ENCODE measurements around the gene OGFOD3.
"Not testable (repeated sequence)": the region's sequence is repeated elsewhere in the genome, so short reads cannot be mapped to it uniquely, and the experiment has no call there.

The OGFOD3 gene

DNA sequence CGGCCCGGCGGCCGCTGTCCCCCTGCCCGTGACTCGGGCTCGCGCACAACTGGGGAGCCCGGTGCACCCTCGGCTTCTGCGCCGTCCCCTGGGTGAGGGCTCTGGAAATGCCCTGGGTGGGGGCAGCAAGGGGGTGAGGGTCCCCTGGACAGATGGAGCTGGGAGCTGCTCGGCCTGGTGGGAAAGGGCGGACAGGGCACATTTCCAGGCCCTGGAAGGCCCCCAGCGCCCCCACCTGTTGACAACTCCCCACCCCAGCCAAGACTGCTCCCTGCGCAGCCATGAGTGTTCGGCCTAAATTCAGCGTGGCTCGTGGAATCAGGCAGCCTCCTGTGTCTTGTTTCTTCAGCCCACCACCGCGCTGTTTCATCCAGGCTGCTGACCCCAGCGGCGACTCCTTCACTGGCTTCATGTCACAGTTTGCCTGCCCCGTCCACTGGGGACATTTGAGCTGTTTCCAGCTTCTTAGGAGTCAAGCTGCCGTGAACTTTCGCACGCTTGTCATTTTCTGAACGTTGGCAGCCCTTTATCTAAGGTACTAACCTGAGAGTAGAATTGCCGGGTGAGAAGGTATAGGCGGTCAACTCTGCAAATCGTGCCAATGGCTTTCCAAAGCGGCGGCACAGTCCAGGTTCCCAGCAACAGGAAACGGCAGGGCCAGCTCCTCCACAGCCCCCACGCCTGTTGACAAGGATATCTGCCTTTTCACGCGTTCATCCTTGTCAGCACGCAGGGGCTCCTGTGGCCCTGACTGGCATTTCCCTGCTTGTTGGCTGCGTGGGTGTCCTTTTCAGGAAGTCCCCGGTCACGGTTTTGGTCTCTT is 45.9 kb downstream of the OGFOD3 start:
- no peak for DNase-seq

DNA sequence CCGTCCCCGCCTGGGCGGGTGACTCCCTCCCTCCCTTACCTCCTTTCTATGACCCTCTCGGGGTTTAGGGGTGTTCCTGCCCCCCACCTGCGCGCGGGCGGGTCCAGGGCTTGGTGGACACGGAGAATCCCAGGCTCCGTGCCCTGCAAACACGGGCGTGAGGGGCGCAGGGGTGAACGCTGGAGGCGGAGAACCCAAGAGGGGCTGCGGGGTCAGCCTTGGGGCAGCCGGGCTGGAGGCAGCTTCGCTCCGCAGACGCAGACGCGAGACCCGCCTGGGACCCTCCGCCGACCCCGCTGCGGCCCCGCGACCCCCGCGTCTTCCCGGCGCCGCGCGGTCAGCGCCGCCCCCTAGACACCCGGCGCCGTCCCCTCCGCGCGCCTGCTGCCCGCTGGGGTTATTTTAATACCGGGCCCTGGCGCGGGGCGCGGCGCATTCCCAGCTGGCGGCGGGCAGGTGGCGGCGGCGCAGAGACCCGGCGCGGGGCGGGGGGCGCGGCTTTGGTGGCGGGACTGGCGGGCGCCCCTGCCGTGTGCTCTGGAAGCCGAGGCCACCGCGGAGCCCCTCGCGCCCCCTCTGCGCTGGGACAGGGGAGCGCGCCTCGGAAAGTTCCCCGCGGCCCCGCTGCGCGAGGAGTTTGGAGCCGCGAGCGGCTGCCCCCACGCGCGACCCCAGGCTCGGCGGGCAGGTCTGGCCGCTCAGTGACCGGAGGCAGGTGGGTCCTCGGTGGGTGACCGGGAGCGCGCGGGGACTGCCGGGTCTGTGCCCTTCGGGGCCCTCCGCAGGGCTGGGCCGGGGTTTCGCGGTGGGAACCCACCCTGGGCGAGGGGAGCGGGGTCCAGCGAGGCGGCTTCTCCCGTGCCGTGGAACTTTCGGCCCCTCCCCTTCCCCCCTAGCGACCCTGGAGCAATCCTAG is 46.8 kb downstream of the OGFOD3 start, which contains the start of gene UTS2R:
UTS2R (plus strand) TSS at position 433 of the 916 bp plus-strand sequence. CDS start 2,560 bp downstream, outside the sequence.
- DNase-seq = no peak

DNA sequence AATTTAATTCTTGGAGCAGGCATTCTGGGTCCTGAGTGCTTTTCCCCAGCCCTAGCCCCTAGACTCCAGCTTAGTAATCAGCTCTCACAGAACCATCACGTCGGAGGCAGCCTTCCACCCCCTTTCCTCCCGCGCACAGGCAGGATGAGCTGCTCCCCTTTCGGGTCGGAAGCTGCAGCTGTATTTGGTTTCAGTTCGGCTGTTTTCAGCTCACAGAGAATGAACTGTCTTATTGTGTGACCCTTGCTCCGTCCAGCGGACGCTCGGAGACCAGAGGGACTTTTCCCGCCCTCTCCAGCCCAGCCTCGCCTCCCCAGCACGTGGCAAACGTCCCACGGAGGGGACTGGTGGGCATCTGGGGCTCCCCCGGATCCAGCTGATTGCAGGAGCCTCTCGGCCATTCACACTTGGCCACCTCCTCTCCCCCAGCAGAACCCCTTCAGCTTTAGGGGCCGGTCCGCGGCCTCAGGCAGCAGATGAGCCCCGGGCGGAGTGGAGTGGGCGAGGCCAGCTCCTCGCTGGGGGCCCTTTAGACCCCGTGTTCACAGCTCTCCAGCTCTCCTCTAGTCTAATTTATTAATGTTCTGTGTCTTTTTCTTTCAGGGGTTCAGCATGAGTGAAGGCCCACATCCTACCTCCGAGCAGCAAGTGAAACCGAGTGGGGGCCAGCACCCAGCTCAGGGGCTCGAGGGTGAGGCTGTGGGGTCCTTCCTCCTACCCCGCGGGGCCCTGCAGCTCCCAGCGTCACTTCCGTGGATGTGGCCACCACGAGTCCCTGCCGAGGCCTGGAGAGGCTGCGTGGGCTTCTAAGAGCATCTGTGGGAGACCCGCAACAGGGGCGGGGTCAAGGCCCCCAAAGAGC is 47.7 kb downstream of the OGFOD3 start:
- DNase-seq = no peak

DNA sequence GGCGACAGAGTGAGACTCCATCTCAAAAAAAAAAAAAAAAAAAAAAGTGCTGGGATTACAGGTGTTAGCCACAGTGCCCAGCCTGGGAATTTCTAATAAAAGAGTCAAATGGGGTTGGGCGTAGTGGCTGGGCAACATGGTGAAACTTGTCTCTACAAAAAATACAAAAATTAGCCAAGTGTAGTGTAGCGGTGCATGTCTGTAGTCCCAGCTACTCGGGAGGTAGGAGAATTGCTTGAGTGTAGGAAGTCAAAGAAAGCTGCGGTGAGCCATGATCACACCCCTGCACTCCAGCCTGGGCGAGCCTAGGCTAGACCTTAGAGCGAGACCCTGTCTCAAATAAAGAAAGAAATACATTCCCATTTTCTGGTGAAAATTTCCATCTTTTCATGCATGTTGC is 49.2 kb downstream of the OGFOD3 start:
- no peak for DNase-seq

DNA sequence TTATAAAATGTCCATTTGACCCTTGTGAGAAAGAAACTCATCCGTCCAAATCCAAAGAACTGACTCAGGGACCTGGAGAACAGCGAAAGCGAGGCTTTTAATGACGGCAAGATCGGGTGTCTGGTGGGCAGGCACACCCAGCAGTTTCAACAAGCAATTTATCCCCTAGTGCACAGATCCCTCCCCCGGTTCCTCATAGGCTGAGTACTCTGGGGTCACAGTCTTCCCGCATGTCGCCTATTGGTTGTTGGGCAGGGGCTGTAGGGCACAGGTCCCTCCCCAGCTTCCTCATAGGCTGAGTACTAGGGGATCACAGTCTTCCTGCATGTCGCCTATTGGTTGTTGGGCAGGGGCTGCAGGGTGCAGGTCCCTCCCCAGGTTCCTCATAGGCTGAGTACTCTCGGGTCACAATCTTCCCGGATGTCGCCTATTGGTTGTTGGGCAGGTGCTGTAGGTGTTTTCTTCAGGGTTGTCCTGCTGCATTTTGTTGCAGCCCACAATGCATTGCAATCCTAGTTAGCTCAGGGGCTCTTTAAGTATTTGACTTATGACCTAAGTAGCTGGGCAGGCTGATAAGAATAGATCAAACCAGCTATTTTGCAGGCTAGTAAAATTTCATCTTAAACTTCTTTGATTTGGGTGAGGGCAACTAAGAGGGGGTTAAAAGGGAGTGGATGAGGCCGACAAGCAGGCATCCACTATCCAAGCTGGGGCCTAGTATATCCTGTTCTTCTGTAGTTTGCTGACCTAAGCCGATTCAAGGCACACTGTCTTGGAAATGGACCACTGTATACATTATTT is 50.5 kb downstream of the OGFOD3 start:
- no peak for DNase-seq

DNA sequence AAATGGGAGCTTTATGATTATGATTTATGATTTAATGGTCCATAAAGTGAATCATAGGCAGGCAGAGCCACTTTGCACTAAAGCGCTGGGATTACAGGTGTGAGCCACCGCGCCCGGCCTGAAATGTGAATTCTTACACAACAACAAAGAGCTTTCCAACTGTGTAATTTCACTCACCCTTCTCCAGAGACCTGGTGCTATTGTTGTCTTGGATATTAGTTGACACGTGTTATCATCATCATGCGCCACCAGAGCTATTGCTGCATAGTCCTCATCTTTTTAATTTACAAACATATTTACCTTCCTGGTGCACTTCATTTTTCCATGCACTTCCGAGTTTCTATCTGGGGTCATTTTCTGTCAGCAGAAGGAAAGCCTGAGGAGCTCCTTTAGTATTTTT is 51.6 kb downstream of the OGFOD3 start:
- DNase-seq = no peak

DNA sequence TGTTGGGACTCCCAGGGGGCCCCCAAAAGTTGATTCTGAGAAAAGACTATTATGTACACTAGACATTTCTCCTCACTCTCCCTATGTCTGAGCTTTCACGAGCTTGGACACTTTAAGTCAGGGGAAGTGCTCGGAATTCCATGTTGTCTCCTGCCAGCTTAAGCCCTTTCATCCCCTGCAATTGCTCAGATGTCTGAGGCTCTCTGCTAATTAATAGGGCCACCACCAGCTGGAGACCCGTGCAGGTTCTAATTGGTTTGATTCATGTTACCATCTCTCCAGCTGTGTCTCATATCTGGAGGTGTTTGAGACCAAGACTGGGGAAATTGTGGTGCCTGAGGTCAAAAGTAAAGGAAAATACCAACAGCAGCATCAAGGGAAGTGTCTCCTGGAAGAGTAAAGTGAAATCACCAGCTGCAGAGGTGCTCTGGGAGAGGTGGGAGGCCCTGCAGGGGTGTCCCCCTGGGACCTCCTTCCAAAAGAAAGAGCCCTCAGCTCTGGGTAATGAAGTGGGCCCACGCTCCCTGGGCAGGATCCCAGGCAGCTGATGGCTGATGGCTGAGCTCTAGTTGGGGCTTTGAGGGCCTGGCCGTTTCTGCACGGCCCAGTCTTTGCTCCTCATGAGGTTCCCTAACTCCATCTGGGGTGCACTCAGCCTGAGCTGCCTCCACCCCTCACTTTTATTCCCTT is 52.6 kb downstream of the OGFOD3 start:
- no peak for DNase-seq

DNA sequence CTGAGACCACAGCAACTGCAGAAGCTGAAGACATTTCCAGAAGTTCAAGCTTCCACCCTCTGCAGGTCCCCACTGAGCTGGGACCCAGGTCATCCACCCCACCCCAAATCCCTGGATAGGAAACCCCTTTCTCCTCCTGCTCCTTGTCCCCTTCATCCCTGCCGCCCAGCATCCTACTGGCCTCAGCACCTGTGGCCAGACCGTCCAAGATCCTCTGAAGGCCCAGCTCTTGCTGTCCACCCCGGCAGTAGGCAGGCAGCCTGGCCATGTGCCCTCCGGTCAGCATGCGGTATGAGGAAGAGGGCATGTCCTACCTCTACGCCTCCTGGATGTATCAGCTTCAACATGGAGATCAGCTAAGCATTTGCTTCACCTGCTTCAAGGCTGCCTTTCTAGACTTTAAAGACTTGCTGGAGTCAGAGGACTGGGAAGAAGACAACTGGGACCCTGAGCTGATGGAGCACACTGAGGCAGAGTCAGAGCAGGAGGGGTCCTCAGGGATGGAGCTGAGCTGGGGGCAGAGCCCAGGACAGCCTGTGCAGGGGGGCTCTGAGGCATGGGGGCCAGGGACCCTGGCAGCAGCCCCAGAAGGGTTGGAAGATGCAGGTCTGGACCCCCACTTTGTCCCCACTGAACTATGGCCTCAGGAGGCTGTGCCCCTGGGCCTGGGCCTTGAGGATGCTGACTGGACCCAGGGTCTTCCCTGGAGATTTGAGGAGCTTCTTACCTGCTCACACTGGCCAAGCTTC is 56.3 kb downstream of the OGFOD3 start:
- no peak for DNase-seq

DNA sequence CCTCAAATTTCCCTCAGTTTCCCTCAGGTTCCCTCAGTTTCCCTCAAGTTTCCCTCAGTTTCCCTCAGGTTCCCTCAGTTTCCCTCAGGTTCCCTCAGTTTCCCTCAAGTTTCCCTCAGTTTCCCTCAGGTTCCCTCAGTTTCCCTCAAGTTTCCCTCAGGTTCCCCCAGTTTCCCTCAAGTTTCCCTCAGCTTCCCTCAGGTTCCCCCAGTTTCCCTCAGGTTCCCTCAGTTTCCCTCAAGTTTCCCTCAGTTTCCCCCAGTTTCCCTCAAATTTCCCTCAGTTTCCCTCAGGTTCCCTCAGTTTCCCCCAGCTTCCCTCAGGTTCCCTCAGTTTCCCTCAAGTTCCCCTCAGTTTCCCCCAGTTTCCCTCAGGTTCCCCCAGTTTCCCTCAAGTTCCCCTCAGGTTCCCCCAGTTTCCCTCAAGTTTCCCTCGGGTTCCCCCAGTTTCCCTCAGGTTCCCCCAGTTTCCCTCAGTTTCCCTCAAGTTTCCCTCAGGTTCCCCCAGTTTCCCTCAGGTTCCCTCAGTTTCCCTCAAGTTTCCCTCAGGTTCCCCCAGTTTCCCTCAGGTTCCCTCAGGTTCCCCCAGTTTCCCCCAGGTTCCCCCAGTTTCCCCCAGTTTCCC is 58.8 kb downstream of the OGFOD3 start:
- DNase-seq = not testable (repeated sequence)

DNA sequence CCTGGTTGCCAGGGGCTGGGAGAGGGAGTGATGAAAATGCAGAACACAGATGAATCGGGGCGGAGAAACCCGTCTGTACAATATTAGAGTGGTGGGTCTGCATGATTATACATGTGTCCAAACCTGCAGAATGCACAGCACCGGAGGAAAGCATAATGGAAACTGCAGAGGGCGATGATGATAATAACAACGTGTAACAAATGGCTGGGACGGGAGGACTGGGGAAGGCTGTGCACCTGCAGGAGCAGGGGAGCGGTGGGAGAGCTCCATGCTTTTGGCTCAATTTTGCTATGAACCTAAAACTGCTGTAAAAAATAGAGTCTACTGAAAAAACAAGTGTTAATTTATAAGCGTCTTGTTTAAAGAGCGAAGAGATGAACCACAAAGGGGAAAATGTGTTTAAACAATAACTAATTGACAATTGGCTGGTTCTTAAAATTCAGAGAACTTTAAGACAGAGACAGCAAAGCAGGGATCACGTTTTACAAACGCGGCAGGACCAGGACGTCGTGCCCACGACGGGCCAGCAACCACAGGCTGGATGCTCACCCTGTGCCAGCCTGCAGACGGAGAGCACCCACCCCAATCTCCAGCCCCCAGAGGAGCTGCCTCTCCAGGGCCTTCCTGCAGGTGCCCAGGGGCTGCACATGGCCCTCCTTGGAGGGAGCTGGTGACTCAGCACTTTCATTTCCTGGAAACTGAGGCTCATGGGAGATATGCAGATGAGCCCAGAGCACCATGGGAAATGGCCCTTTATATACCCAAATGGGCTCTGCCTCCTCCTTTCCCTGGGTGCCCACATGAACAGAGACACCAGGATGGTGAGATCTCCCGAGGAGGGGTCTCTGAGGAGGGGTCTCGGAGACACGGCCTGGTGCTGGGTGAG is 59.7 kb downstream of the OGFOD3 start, which contains the start of gene TEX19:
TEX19 (plus strand) TSS at position 783 of the 886 bp plus-strand sequence. CDS start 2,904 bp downstream, outside the sequence.
- no peak for DNase-seq

DNA sequence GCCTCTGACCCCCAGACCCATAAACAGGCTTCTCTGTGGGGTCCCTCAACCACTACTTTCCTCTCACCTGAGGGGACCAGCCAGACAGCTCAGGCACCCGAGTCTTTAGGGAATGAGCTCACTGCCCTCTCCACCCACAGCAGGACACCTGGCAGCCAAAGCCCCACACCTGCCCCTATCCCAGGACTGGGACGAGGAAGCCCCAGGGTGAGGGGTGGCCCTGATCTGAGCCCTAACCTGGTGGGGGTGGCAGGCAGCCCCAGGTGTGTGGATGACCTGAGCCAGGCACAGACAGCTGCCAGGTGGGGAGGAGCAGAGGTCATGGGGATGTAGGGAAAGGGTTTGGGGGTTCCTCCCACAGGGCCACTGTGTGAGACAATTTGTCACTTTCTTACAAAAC is 61.0 kb downstream of the OGFOD3 start:
- DNase-seq = no peak

DNA sequence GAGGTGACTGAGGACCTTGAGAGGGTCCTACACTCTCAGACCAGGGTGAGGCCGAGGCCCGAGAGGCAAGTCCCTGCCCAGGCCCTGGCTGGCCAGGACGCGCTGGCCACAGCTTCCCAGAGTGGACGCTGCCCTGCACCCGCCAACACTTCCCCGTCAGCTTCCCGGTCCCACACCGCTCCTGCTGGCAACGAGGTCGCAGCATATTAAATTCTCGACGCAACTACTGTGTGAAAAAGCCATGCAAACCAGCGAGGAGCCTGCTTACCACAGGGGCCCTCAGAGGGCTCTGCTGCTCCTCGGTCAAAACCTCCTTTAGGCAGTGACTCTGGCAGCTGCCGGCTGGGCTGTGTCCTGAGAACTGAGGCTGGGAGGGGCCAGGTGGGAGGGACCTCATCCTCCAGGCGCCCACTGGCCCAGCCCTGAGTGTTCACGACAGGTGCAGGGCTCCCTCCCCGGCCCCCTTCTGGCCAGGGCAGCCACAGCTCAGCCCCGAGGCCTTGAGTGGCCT is 61.5 kb downstream of the OGFOD3 start:
- no peak for DNase-seq

DNA sequence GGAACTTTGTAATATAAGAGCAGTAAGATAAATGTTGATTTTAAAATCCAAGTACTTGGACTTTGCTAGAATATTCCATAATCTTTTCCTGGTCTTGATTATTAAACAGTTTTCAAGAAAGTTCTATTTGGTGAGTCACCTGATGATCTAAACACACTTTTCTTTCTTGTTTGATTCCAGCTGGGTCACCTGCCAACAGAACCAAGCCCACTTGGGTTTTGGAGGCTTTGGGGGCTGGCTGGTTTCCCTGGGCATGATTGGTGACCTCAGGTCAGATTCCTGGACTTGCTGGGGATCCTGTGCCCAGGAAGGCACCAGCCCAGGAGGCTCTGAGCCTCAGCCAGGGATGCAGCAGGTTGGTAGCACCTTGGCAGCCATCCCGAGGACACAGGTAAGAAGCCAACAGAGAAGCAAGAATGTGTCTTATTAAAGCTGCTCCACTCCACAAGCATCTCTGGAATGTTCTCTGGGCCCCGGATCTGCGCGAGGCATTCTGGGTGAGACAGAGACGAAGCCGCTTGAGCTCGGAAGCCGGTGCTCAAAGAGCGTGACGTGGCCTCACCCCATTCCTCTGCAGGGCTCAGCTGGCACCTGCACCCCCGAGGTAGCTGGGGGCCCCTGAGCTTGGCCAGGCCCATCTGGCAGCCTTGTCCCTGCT is 62.5 kb downstream of the OGFOD3 start:
- no peak for DNase-seq

DNA sequence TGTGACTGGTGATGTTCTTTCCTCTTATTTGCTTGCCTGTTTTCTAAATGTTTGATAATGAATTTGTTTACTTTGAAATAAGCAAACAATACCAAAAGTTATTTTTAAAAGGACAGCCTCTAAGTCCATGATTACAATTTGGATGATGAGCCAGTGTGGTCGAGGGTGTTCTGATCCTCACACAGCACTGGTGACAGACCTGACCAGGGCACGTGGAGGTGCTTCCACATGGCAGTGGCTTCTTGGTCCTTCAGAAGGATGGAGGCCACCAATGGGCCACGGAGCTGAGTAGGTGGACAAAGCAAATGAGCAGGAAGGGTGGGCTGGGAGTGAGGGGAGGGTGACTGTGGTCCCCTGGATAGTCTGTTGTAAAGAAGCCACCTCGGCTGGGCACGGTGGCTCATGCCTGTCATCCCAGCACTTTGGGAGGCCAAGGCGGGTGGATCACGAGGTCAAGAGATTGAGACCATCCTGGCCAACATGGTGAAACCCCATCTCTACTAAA is 63.5 kb downstream of the OGFOD3 start:
- DNase-seq = no peak

DNA sequence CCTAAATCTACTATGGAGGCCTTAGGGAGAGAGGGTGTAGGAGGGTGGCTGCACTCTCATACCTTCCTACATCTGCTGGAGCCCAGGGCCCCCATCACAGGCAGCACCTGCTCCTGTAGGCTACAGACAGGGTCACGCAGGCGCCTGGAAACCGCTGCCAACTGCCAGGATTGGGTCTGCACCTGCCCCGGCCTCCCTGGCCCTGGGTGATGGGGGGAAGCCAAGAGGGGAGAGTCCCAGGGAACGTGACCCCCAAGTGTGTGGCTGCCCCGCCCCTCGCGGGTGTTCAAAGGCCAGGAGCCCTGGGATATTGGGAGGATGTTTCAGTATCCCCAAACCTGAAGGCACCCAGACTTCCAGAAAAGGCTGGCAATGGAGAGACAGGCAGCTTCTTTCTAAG is 64.9 kb downstream of the OGFOD3 start:
- DNase-seq = no peak

DNA sequence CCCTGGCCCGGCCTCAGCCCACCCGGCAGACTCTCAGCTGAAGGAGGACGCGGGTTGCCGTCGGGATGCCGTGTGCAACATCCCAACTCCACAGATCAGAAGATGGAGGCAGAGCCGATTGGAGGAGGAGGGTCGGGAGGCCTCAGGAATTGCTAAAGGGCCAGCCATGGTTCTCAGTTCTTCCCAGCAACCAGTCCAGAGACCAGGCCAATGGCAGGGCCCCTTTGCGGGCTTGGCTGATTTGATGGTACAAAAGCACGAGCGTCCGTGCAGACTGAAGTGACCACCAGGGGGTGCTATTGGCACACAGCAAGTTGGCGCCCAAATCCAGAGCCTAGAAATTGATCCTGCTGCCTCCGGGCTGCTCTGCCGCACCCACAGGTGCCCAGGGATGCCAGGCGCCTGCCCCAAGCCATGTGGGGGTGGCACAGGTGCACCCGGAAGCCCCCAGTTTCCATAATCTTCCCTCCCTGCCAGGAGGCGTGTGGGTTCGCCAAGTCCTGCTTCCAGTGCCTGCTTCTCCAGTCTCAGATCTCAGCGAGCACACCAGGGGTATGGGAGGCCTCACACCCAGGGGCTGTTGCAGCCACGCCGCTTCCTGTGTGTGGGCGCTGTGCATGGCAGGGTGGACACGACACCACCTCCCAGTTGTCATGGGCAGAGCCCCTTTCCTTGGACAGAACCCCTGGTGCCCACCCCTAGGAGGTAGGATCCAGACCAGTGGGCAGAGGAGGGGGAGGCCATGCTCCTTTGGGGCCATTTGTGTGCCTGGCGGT is 66.5 kb downstream of the OGFOD3 start:
- no peak for DNase-seq

DNA sequence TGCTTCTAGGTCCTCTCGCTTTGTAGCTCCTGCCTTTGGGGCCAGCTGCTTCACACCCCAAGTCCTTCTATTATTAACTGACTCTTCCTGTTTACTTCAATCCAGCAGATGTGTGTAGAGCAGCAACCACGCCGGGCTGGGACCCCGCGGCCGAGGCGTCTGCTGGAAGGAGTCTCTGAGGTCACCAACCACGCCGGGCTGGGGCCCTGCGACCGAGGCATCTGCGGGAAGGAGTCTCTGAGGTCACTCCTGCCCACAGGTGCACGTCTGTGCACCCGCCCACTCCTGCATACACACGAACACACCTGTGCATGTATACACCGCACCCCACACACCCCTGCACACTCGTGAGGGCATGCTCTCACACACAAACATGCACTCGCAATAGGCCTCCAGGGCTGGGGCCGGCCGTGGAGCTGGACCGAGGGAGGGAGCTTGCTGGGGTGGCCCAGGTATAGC is 67.1 kb downstream of the OGFOD3 start:
- no peak for DNase-seq

Measured in SIG-M5 (cell line).